Heart left ventricle (tissue), 16 donors: ENCODE data around the gene SNRNP35. TPM values are rescaled to one million over a fixed set of nuclear protein-coding genes. Genes with fewer than 3 reads are reported as not detected.
"Not testable (repeated sequence)": the region's sequence is repeated elsewhere in the genome, so short reads cannot be mapped to it uniquely, and the experiment has no call there.

Source experiments
- ATAC-seq, 4 donors: fragments of 200-7000 bp; cut with Tn5 transposase; one replicate each; pipeline ENCODE4 v1.9.1; 2020 to 2022; ENCODE audit warnings: moderate library complexity in 4 of 4, mild to moderate bottlenecking in 3 of 4, moderate number of reproducible peaks in 1 of 4
- DNase-seq, 5 donors: peaks; one replicate each; pipeline ENCODE4 v3.0.0-alpha.2; 2020
- H3K27ac ChIP-seq, 12 donors: fragments of 200-600 bp; sonication (generic) in 4 of 12; one replicate each; pipeline versions ENCODE4 v1.5.0 to v1.8.0; 2016 to 2022; ENCODE audit warnings: mild to moderate bottlenecking in 2 of 12
- H3K27me3 ChIP-seq, 9 donors: fragments of 200-600 bp; sonication (generic) in 2 of 9; one replicate each; pipeline versions ENCODE4 v1.5.1 to v1.8.0; 2016 to 2022; ENCODE audit warnings: mild to moderate bottlenecking in 3 of 9
- H3K36me3 ChIP-seq, 9 donors: fragments of 200-600 bp; sonication (generic) in 2 of 9; one replicate each; pipeline versions ENCODE4 v1.5.0 to v1.8.0; 2018 to 2022; ENCODE audit warnings: mild to moderate bottlenecking in 2 of 9
- H3K4me1 ChIP-seq, 12 donors: fragments of 200-600 bp; sonication (generic) in 4 of 12; one replicate each; pipeline versions ENCODE4 v1.5.0 to v1.8.0; 2016 to 2022; ENCODE audit warnings: mild to moderate bottlenecking in 3 of 12
- H3K4me3 ChIP-seq, 12 donors: fragments of 200-600 bp; sonication (generic) in 4 of 12; one replicate each; pipeline versions ENCODE4 v1.5.0 to v1.8.0; 2017 to 2022; ENCODE audit warnings: mild to moderate bottlenecking in 9 of 12, moderate library complexity in 4 of 12
- H3K9me3 ChIP-seq, 12 donors: fragments of 200-600 bp; sonication (generic) in 4 of 12; one replicate each; pipeline versions ENCODE4 v1.5.0 to v1.8.0; 2016 to 2022; ENCODE audit warnings: mild to moderate bottlenecking in 1 of 12
- POLR2A ChIP-seq, 2 donors: fragments of 450-650 bp; IDR thresholded peaks; one replicate each; pipeline ENCODE4 v1.6.1; 2017; ENCODE audit warnings: antibody characterized with exemption in 2 of 2, mild to moderate bottlenecking in 2 of 2, moderate library complexity in 2 of 2
- WGBS, 4 donors: extraction: QIAGEN DNeasy Blood & Tissue Kit in 2 of 4; methylation state at CpG; one replicate each; pipeline versions ENCODE4 v1.1.5 to v1.1.7; 2013 to 2018; 5-methylcytosine and 5-hydroxymethylcytosine counted together
- intact Hi-C, 10 donors: fragments of 100-400 bp; cut with DNase I; formaldehyde crosslinking; loops; one replicate each; pipeline versions ENCODE4 v1.11.1 to v1.14.2; 2022
- polyA plus RNA-seq, 2 donors: library from polyadenylated mRNA; stranded (reverse); fragments of 200-250 nt; gene quantifications; one replicate each; pipeline ENCODE4 v1.2.3, GENCODE V29; 2013
- total RNA-seq, 9 donors: library from RNA; depleted of rRNA in 2 of 9; stranded (reverse); fragments of >200 nt in 2 of 9; fragmentation: NEBNext Ultra II Directional in 3 of 9; extraction: Animal tissue kit (Norgen Biotek cat#: 25700) in 3 of 9; gene quantifications; one replicate each; pipeline versions ENCODE4 v1.1.0 to v1.2.4, GENCODE V29; 2016 to 2023
- TF ChIP-seq, protein P1 (sequence below), 12 donors: fragments of 200-600 bp; sonication (generic) in 4 of 12; IDR thresholded peaks; one replicate each; pipeline versions ENCODE4 v1.5.0 to v1.8.0; 2018 to 2022; ENCODE audit warnings: antibody characterized with exemption in 12 of 12, mild to moderate bottlenecking in 5 of 12
- donor health status: ischemic (EF 13 %, LVEDD 7.1; RV severe dilation, severe dysfunction).
- donor health status: healthy with polysubstance abuse.
- donor health status: DM: no; HTN: yes; CAD: no.
- donor health status: DM: no; HTN: no; CAD: no.
- donor health status: ischemic (EF 25% LVEDD 6.9; RV normal size, moderate dysfunction).
- donor health status: ischemic (EF 25% LVEDD 5.7; RV mildly dilated, moderate dysfunction).
- donor health status: healthy.
- donor health status: DM: yes; HTN: yes; CAD: no.
- donor health status: ischemic (EF 35%, LVEDD 5.7; RV mildly dilated, moderate dysfunction).
- donor health status: nonischemic (EF 11% LVEDD 7.7; RV severe dilation, severe dysfunction).
- donor health status: DM: yes; HTN: yes; CAD: no.
- donor health status: PGD.
- donor health status: ischemic (EF 29% LVEDD 5.4; RV normal size, mild dysfunction).
- donor health status: nonischemic (EF 23%, LVEDD 6.1; RV moderate dilation, normal function).

Gene SNRNP35
- total and polyA plus RNA-seq, 11 donors: 18.5 to 72.8 (median 22.0) TPM

DNA sequence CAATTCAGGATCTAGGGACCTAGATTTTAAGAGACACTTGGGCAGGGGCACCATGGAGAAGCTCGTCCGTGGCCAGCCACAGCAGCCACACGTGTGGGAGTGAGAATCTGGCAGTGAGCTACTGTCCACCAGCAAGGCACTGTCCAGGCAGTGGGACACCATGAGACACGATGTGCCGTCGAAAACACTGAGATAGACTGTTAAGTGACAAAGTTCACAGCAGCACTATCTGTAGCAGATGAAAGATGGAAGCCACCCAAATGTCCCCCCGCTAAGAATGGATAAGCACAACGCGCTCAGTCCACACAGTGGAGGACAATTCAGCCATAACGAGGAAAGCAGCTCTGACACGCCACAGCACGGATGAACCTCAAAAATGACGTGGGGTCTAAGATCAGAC, 55.9 kb downstream of the SNRNP35 start:
- intact Hi-C loops: no loop called here
- H3K4me1 ChIP-seq: peaks cover 0 to 28% (median 10%) of the 10 kb centered on the region in 12 donors
- TF ChIP-seq, protein P1, sequence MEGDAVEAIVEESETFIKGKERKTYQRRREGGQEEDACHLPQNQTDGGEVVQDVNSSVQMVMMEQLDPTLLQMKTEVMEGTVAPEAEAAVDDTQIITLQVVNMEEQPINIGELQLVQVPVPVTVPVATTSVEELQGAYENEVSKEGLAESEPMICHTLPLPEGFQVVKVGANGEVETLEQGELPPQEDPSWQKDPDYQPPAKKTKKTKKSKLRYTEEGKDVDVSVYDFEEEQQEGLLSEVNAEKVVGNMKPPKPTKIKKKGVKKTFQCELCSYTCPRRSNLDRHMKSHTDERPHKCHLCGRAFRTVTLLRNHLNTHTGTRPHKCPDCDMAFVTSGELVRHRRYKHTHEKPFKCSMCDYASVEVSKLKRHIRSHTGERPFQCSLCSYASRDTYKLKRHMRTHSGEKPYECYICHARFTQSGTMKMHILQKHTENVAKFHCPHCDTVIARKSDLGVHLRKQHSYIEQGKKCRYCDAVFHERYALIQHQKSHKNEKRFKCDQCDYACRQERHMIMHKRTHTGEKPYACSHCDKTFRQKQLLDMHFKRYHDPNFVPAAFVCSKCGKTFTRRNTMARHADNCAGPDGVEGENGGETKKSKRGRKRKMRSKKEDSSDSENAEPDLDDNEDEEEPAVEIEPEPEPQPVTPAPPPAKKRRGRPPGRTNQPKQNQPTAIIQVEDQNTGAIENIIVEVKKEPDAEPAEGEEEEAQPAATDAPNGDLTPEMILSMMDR (IDR thresholded peaks at IDR 0.05): no peak
- no peak for TF ChIP-seq POLR2A (IDR thresholded peaks at IDR 0.05)
- no peak overlapping the region for H3K4me3 ChIP-seq
- H3K36me3 ChIP-seq: peaks cover 0 to 53% (median 31%) of the 10 kb centered on the region in 9 donors
- H3K9me3 ChIP-seq: no peaks in the 10 kb centered on the region
- no peaks in the 10 kb centered on the region for H3K27me3 ChIP-seq
- 46 to 59% (median 56%) methylated on average over 13 of the region's 13 CpGs for WGBS, 4 donors
- ATAC-seq: peak; percentile 35 to 60 (median 56)
- DNase-seq: peak in 1 of 5 donors; percentile 42
- peak overlapping the region; percentile 17 to 77 (median 58) for H3K27ac ChIP-seq

DNA sequence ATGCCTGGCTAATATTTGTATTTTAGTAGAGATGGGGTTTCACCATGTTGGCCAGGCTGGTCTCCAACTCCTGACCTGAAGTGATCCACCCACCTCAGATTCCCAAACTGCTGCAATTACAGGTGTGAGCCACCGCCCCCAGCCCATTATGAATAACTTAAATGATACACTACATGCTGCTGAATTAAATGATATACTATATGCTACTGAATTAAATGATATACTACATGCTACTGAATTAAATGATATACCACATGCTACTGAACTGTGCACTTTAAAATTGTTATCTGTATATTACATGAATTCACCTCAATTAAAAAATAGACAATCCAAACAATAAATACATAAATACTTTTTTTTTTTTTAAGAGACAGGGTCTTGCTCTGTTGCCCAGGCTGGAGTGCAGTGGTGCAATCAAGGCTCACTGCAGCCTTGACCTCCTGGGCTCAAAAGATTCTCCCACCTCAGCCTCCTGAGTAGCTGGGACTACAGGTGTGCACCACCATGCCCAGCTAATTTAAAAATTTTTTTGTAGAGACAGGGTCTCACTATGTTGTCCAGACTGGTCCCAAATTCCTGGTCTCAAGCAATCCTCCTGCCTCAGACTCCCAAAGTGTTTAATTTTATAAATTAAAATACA, 56.8 kb downstream of the SNRNP35 start:
- WGBS, 4 donors: 91 to 100% (median 97%) methylated on average over 1 of the region's 1 CpG
- Histone ChIP-seq H3K4me1 (peaks cover 0 to 28% (median 9%) of the 10 kb centered on the region in 12 donors), H3K36me3 (peaks cover 0 to 60% (median 35%) of the 10 kb centered on the region in 9 donors), H3K27ac (peak overlapping the region in 2 of 12 donors; percentile 58 to 77)
- not testable (repeated sequence) for H3K9me3 ChIP-seq, ATAC-seq, DNase-seq, H3K4me3 ChIP-seq, H3K27me3 ChIP-seq
- intact Hi-C loops: loop anchor here in 2 of 10 donors (5.0 kb wide), 2 partner anchors 32 to 122 kb away; no protein-coding TSS in a partner anchor

- WGBS, 4 donors: 73 to 85% (median 76%) methylated on average over 11 of the region's 11 CpGs
- TF ChIP-seq, protein P1 (IDR thresholded peaks at IDR 0.05): no peak
- TF ChIP-seq POLR2A (IDR thresholded peaks at IDR 0.05): no peak
- H3K9me3 ChIP-seq: no peaks in the 10 kb centered on the region
- H3K4me3 ChIP-seq: no peak overlapping the region
- no peaks in the 10 kb centered on the region for H3K27me3 ChIP-seq
- ATAC-seq (no peak), DNase-seq (no peak)
- peak overlapping the region in 1 of 12 donors; percentile 4 for H3K27ac ChIP-seq
- peaks cover 0 to 41% (median 10%) of the 10 kb centered on the region in 12 donors for H3K4me1 ChIP-seq
- peaks cover 0 to 67% (median 40%) of the 10 kb centered on the region in 9 donors for H3K36me3 ChIP-seq
- intact Hi-C loops: loop anchor here in 2 of 10 donors (5.0 kb wide), 2 partner anchors 34 to 124 kb away; no protein-coding TSS in a partner anchor
Observed at GRCh38 chr12:123516216-123516780, 58.4 kb downstream of the SNRNP35 start.

Other genes starting within 250 kb of the SNRNP35 start
- 10 to 100 TPM; 17.7 to 32.3 (median 23.4) TPM for gene MPHOSPH9, start 225.0 kb upstream of the SNRNP35 start, total RNA-seq
- gene MPHOSPH9, start 225.0 kb upstream of the SNRNP35 start, polyA plus RNA-seq: 1 to 10 TPM; 6.0 to 7.1 TPM
- gene MTRFR, start 224.7 kb upstream of the SNRNP35 start, total RNA-seq: 10 to 100 TPM in 6 of 9 donors, 1 to 10 TPM in 3; 7.9 to 13.3 (median 11.3) TPM
- 10 to 100 TPM; 12.4 to 16.0 TPM for gene MTRFR, start 224.7 kb upstream of the SNRNP35 start, polyA plus RNA-seq
- 10 to 100 TPM; 56.8 to 96.6 (median 81.9) TPM for gene CDK2AP1, start 186.3 kb upstream of the SNRNP35 start, total RNA-seq
- 100 to 1,000 TPM in 1 of 2 donors, 10 to 100 TPM in 1; 81.7 to 186 TPM for gene CDK2AP1, start 186.3 kb upstream of the SNRNP35 start, polyA plus RNA-seq
- 10 to 100 TPM; 17.2 to 33.8 (median 27.9) TPM for gene SBNO1, start 93.3 kb upstream of the SNRNP35 start, total RNA-seq
- gene SBNO1, start 93.3 kb upstream of the SNRNP35 start, polyA plus RNA-seq: 10 to 100 TPM in 1 of 2 donors, 1 to 10 TPM in 1; 6.3 to 12.3 TPM
- 10 to 100 TPM; 26.8 to 37.7 (median 28.7) TPM for gene KMT5A, start 74.0 kb upstream of the SNRNP35 start, total RNA-seq
- 10 to 100 TPM; 14.3 to 30.6 TPM for gene KMT5A, start 74.0 kb upstream of the SNRNP35 start, polyA plus RNA-seq
- 1 to 10 TPM; 1.6 to 3.4 (median 2.1) TPM for gene RILPL2, start 21.5 kb upstream of the SNRNP35 start, total RNA-seq
- gene RILPL2, start 21.5 kb upstream of the SNRNP35 start, polyA plus RNA-seq: 1 to 10 TPM; 2.2 to 3.2 TPM
- 100 to 1,000 TPM in 1 of 9 donors, 10 to 100 TPM in 8; 64.1 to 119 (median 79.4) TPM for gene RILPL1, start 75.6 kb downstream of the SNRNP35 start, total RNA-seq
- gene RILPL1, start 75.6 kb downstream of the SNRNP35 start, polyA plus RNA-seq: 10 to 100 TPM; 70.1 to 95.9 TPM
- 100 to 1,000 TPM in 8 of 9 donors, 10 to 100 TPM in 1; 91.2 to 185 (median 161) TPM for gene TMED2, start 126.4 kb downstream of the SNRNP35 start, total RNA-seq
- gene TMED2, start 126.4 kb downstream of the SNRNP35 start, polyA plus RNA-seq: 100 to 1,000 TPM in 1 of 2 donors, 10 to 100 TPM in 1; 34.9 to 238 TPM
- gene DDX55, start 144.0 kb downstream of the SNRNP35 start, total RNA-seq: 10 to 100 TPM in 1 of 9 donors, 1 to 10 TPM in 8; 3.9 to 15.3 (median 5.1) TPM
- gene DDX55, start 144.0 kb downstream of the SNRNP35 start, polyA plus RNA-seq: 1 to 10 TPM; 6.0 to 6.4 TPM
- gene EIF2B1, start 175.5 kb downstream of the SNRNP35 start, total RNA-seq: 100 to 1,000 TPM in 1 of 9 donors, 10 to 100 TPM in 8; 24.6 to 109 (median 31.5) TPM
- 10 to 100 TPM; 17.0 to 28.5 TPM for gene EIF2B1, start 175.5 kb downstream of the SNRNP35 start, polyA plus RNA-seq
- gene GTF2H3, start 175.7 kb downstream of the SNRNP35 start, total RNA-seq: 10 to 100 TPM; 11.0 to 21.9 (median 14.3) TPM
- 1 to 10 TPM; 3.5 to 8.7 TPM for gene GTF2H3, start 175.7 kb downstream of the SNRNP35 start, polyA plus RNA-seq
- gene TCTN2, start 213.0 kb downstream of the SNRNP35 start, total RNA-seq: 1 to 10 TPM; 3.5 to 5.7 (median 4.5) TPM
- gene TCTN2, start 213.0 kb downstream of the SNRNP35 start, polyA plus RNA-seq: 1 to 10 TPM; 1.3 to 5.5 TPM